NCI-H748 treated with DMSO at 0.1 percent for 48 hours (cell line): Measurements from ENCODE around the gene ENDOU.

Experiments used
- DNase-seq: peaks from one replicate; lab custom pipeline; 2025; lab: John Stamatoyannopoulos, UW

The ENDOU gene

GRCh38 chr12:47721431-47721973 is 3.8 kb downstream of the ENDOU start:
- no peak for DNase-seq

GRCh38 chr12:47718531-47718930 is 6.8 kb downstream of the ENDOU start:
- DNase-seq = no peak

- peak; percentile 69 for DNase-seq
Observed at GRCh38 chr12:47717443-47718193, 7.7 kb downstream of the ENDOU start.

- no peak for DNase-seq
Observed at GRCh38 chr12:47717046-47717442, 8.2 kb downstream of the ENDOU start.

GRCh38 chr12:47715877-47716548 is 9.3 kb downstream of the ENDOU start:
- no peak for DNase-seq

GRCh38 chr12:47715393-47715876 is 9.9 kb downstream of the ENDOU start:
- peak; percentile 42 for DNase-seq

GRCh38 chr12:47714826-47715386 is 10.4 kb downstream of the ENDOU start:
- DNase-seq = no peak

GRCh38 chr12:47712171-47712570 is 13.1 kb downstream of the ENDOU start:
- no peak for DNase-seq

GRCh38 chr12:47711448-47711847 is 13.8 kb downstream of the ENDOU start:
- DNase-seq = no peak

- DNase-seq = no peak
Observed at GRCh38 chr12:47710278-47710677, 15.0 kb downstream of the ENDOU start.

- no peak for DNase-seq
Observed at GRCh38 chr12:47709671-47710070, 15.6 kb downstream of the ENDOU start.

- DNase-seq = no peak
Observed at GRCh38 chr12:47709237-47709636, 16.1 kb downstream of the ENDOU start.

GRCh38 chr12:47707905-47708543 is 17.3 kb downstream of the ENDOU start:
- no peak for DNase-seq

- no peak for DNase-seq
Observed at GRCh38 chr12:47707355-47707754, 17.9 kb downstream of the ENDOU start.

GRCh38 chr12:47705566-47706425 is 19.5 kb downstream of the ENDOU start, which contains the start of gene RPAP3:
Gene RPAP3 (minus strand): TSS chr12:47706030. CDS start chr12:47702840, 3,190 bp downstream.
- peak; percentile 79 for DNase-seq

GRCh38 chr12:47705229-47705565 is 20.1 kb downstream of the ENDOU start:
- DNase-seq = no peak

- no peak for DNase-seq
Observed at GRCh38 chr12:47704719-47705118, 20.6 kb downstream of the ENDOU start.

GRCh38 chr12:47700263-47700662 is 25.0 kb downstream of the ENDOU start:
- DNase-seq = no peak

GRCh38 chr12:47698631-47699030 is 26.7 kb downstream of the ENDOU start:
- no peak for DNase-seq

GRCh38 chr12:47698055-47698454 is 27.2 kb downstream of the ENDOU start:
- DNase-seq = no peak

- DNase-seq = no peak
Observed at GRCh38 chr12:47689215-47689614, 36.1 kb downstream of the ENDOU start.
